ENCODE results near the gene CARS2.
"Not testable (repeated sequence)": the region's sequence is repeated elsewhere in the genome, so short reads cannot be mapped to it uniquely, and the experiment has no call there.

The CARS2 gene

GRCh38 chr13:110696776-110697175, 9.1 kb downstream of the CARS2 start:
- Histone ChIP-seq H2BK120ac (ENCODE audit: low read depth, low read length) (no peak overlapping the region), H2AK5ac (ENCODE audit: low read length, severe bottlenecking) (no peak overlapping the region), H2BK15ac (ENCODE audit: low read depth, poor library complexity, severe bottlenecking) (no peak overlapping the region), H3K27me3 (ENCODE audit: control insufficient read depth in 1 of 2, insufficient read depth in 1 of 2, low read length in 2 of 2) (no peaks in the 10 kb centered on the region), H3K18ac (ENCODE audit: low read depth in 1 of 2, low read length in 2 of 2) (no peak overlapping the region), H3K27ac (ENCODE audit: low read length, poor library complexity, severe bottlenecking) (no peak overlapping the region), H3K4me3 (ENCODE audit: insufficient read depth in 1 of 2, low read depth in 1 of 2, low read length in 2 of 2) (no peak overlapping the region), H3K9ac (ENCODE audit: low read length) (no peak overlapping the region), H2BK5ac (ENCODE audit: low read depth, low read length, poor library complexity, severe bottlenecking) (no peak overlapping the region), H3K4me2 (ENCODE audit: low read length, poor library complexity, severe bottlenecking) (no peak overlapping the region), H3K4ac (ENCODE audit: low read depth in 1 of 2, low read length in 2 of 2) (no peak overlapping the region), H3K14ac (ENCODE audit: low read length in 2 of 2) (no peak overlapping the region), H3K36me3 (ENCODE audit: control insufficient read depth in 1 of 2, insufficient read depth in 2 of 2, low read depth in 1 of 2, low read length in 2 of 2) (peaks cover 38 to 81% of the 10 kb centered on the region in 2 experiments), H3K23ac (ENCODE audit: low read length in 2 of 2) (no peak overlapping the region), H3K9me3 (ENCODE audit: control insufficient read depth, low read length) (no peaks in the 10 kb centered on the region), H3K79me1 (replicated peaks; ENCODE audit: low read length, poor library complexity, severe bottlenecking) (peaks cover 34% of the 10 kb centered on the region), H4K8ac (ENCODE audit: low read length) (no peak overlapping the region), H4K91ac (ENCODE audit: low read length) (no peak overlapping the region), H3K4me1 (ENCODE audit: control insufficient read depth, insufficient read depth, low read depth, low read length) (peaks cover 3% of the 10 kb centered on the region), H2BK12ac (ENCODE audit: low read length in 2 of 2) (no peak overlapping the region), H2AFZ (ENCODE audit: low read depth, low read length) (no peak overlapping the region)
- DNase-seq: no peak
- WGBS: 94% methylated on average over 10 of the region's 10 CpGs

DNA sequence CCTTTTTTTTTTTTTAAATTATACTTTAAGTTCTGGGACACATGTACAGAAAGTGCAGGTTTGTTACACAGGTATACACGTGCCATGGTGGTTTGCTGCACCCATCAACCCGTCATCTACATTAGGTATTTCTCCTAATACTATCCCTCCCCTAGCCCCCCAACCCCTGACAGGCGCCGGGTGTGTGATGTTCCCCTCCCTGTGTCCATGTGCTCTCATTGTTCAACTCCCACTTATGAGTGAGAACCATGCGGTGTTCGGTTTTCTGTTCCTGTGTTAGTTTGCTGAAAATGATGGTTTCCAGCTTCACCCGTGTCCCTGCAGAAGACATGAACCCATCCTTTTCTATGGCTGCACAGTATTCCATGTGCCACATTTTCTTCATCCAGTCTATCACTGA, 10.1 kb downstream of the CARS2 start:
- not testable (repeated sequence) for H2BK5ac ChIP-seq (ENCODE audit: low read depth, low read length, poor library complexity, severe bottlenecking); H3K9me3 ChIP-seq (ENCODE audit: control insufficient read depth, low read length); H3K4me2 ChIP-seq (ENCODE audit: low read length, poor library complexity, severe bottlenecking); H2BK120ac ChIP-seq (ENCODE audit: low read depth, low read length); H3K4ac ChIP-seq (ENCODE audit: low read depth in 1 of 2, low read length in 2 of 2); H2BK12ac ChIP-seq (ENCODE audit: low read length in 2 of 2); H2BK15ac ChIP-seq (ENCODE audit: low read depth, poor library complexity, severe bottlenecking); H2AK5ac ChIP-seq (ENCODE audit: low read length, severe bottlenecking); H3K18ac ChIP-seq (ENCODE audit: low read depth in 1 of 2, low read length in 2 of 2); H3K23ac ChIP-seq (ENCODE audit: low read length in 2 of 2); H4K91ac ChIP-seq (ENCODE audit: low read length); H3K14ac ChIP-seq (ENCODE audit: low read length in 2 of 2); H3K4me1 ChIP-seq (ENCODE audit: control insufficient read depth, insufficient read depth, low read depth, low read length); H3K27me3 ChIP-seq (ENCODE audit: control insufficient read depth in 1 of 2, insufficient read depth in 1 of 2, low read length in 2 of 2); H3K27ac ChIP-seq (ENCODE audit: low read length, poor library complexity, severe bottlenecking); H4K8ac ChIP-seq (ENCODE audit: low read length); H2AFZ ChIP-seq (ENCODE audit: low read depth, low read length); H3K4me3 ChIP-seq (ENCODE audit: insufficient read depth in 1 of 2, low read depth in 1 of 2, low read length in 2 of 2); H3K9ac ChIP-seq (ENCODE audit: low read length); DNase-seq
- 95% methylated on average over 7 of the region's 7 CpGs for WGBS
- Histone ChIP-seq H3K79me1 (replicated peaks; ENCODE audit: low read length, poor library complexity, severe bottlenecking) (peaks cover 34% of the 10 kb centered on the region), H3K36me3 (ENCODE audit: control insufficient read depth in 1 of 2, insufficient read depth in 2 of 2, low read depth in 1 of 2, low read length in 2 of 2) (peaks cover 40 to 81% of the 10 kb centered on the region in 2 experiments)

GRCh38 chr13:110690516-110690915, 15.4 kb downstream of the CARS2 start:
- Histone ChIP-seq H2BK15ac (ENCODE audit: low read depth, poor library complexity, severe bottlenecking) (no peak overlapping the region), H3K9ac (ENCODE audit: low read length) (no peak overlapping the region), H4K8ac (ENCODE audit: low read length) (no peak overlapping the region), H3K23ac (ENCODE audit: low read length in 2 of 2) (no peak overlapping the region), H4K91ac (ENCODE audit: low read length) (peak overlapping the region; percentile 47), H2AK5ac (ENCODE audit: low read length, severe bottlenecking) (no peak overlapping the region), H3K9me3 (ENCODE audit: control insufficient read depth, low read length) (no peaks in the 10 kb centered on the region), H3K4me2 (ENCODE audit: low read length, poor library complexity, severe bottlenecking) (no peak overlapping the region), H3K27ac (ENCODE audit: low read length, poor library complexity, severe bottlenecking) (no peak overlapping the region), H3K14ac (ENCODE audit: low read length in 2 of 2) (no peak overlapping the region), H3K36me3 (ENCODE audit: control insufficient read depth in 1 of 2, insufficient read depth in 2 of 2, low read depth in 1 of 2, low read length in 2 of 2) (peaks cover 40 to 84% of the 10 kb centered on the region in 2 experiments), H3K18ac (ENCODE audit: low read depth in 1 of 2, low read length in 2 of 2) (peak overlapping the region in 1 of 2 experiments; percentile 39), H3K4me1 (ENCODE audit: control insufficient read depth, insufficient read depth, low read depth, low read length) (peaks cover 8% of the 10 kb centered on the region), H3K79me1 (replicated peaks; ENCODE audit: low read length, poor library complexity, severe bottlenecking) (peaks cover 23% of the 10 kb centered on the region), H2BK12ac (ENCODE audit: low read length in 2 of 2) (no peak overlapping the region), H2AFZ (ENCODE audit: low read depth, low read length) (no peak overlapping the region), H2BK120ac (ENCODE audit: low read depth, low read length) (no peak overlapping the region), H2BK5ac (ENCODE audit: low read depth, low read length, poor library complexity, severe bottlenecking) (no peak overlapping the region), H3K4ac (ENCODE audit: low read depth in 1 of 2, low read length in 2 of 2) (no peak overlapping the region), H3K4me3 (ENCODE audit: insufficient read depth in 1 of 2, low read depth in 1 of 2, low read length in 2 of 2) (no peak overlapping the region), H3K27me3 (ENCODE audit: control insufficient read depth in 1 of 2, insufficient read depth in 1 of 2, low read length in 2 of 2) (no peaks in the 10 kb centered on the region)
- DNase-seq: no peak
- WGBS: 98% methylated on average over 8 of the region's 8 CpGs

DNA sequence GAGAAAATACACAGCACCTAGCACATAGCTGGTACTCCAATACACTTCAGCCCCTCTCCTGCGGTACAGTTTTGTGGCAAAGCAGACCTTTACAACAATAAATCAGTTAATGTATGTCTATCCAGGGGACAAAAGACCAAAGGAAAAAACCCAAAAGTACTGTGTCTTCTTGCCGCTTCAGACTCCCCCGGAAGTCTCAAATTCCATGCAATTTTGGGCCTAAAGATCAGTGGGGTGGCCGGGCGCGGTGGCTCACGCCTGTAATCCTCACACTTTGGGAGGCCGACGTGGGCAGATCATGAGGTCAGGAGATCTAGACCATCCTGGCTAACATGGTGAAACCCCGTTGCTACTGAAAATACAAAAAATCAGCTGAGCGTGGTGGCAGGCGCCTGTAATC, 16.2 kb downstream of the CARS2 start:
- Histone ChIP-seq H3K79me1 (replicated peaks; ENCODE audit: low read length, poor library complexity, severe bottlenecking) (peaks cover 22% of the 10 kb centered on the region), H3K14ac (ENCODE audit: low read length in 2 of 2) (no peak overlapping the region), H3K4me1 (ENCODE audit: control insufficient read depth, insufficient read depth, low read depth, low read length) (peaks cover 8% of the 10 kb centered on the region), H2AK5ac (ENCODE audit: low read length, severe bottlenecking) (no peak overlapping the region), H3K18ac (ENCODE audit: low read depth in 1 of 2, low read length in 2 of 2) (no peak overlapping the region), H3K4me2 (ENCODE audit: low read length, poor library complexity, severe bottlenecking) (no peak overlapping the region), H4K91ac (ENCODE audit: low read length) (no peak overlapping the region), H3K23ac (ENCODE audit: low read length in 2 of 2) (no peak overlapping the region), H3K4ac (ENCODE audit: low read depth in 1 of 2, low read length in 2 of 2) (no peak overlapping the region), H2BK120ac (ENCODE audit: low read depth, low read length) (no peak overlapping the region), H2BK15ac (ENCODE audit: low read depth, poor library complexity, severe bottlenecking) (no peak overlapping the region), H3K9me3 (ENCODE audit: control insufficient read depth, low read length) (no peaks in the 10 kb centered on the region), H3K27me3 (ENCODE audit: control insufficient read depth in 1 of 2, insufficient read depth in 1 of 2, low read length in 2 of 2) (no peaks in the 10 kb centered on the region), H3K27ac (ENCODE audit: low read length, poor library complexity, severe bottlenecking) (no peak overlapping the region), H3K36me3 (ENCODE audit: control insufficient read depth in 1 of 2, insufficient read depth in 2 of 2, low read depth in 1 of 2, low read length in 2 of 2) (peaks cover 37 to 89% of the 10 kb centered on the region in 2 experiments), H3K4me3 (ENCODE audit: insufficient read depth in 1 of 2, low read depth in 1 of 2, low read length in 2 of 2) (no peak overlapping the region), H2AFZ (ENCODE audit: low read depth, low read length) (no peak overlapping the region), H3K9ac (ENCODE audit: low read length) (no peak overlapping the region), H2BK12ac (ENCODE audit: low read length in 2 of 2) (no peak overlapping the region), H4K8ac (ENCODE audit: low read length) (no peak overlapping the region), H2BK5ac (ENCODE audit: low read depth, low read length, poor library complexity, severe bottlenecking) (no peak overlapping the region)
- WGBS: 97% methylated on average over 12 of the region's 12 CpGs
- no peak for DNase-seq
